ENCODE results near the gene MOGAT1.

Gene MOGAT1

GRCh38 chr2:222701721-222702131 lies 30.3 kb downstream of the MOGAT1 start:
- H3K36me3 ChIP-seq (ENCODE audit: control insufficient read depth, low read depth, low read length): no peaks in the 10 kb centered on the region
- H3K9me3 ChIP-seq (ENCODE audit: control insufficient read depth, low read depth, low read length): no peaks in the 10 kb centered on the region
- no peaks in the 10 kb centered on the region for H3K27me3 ChIP-seq (ENCODE audit: control insufficient read depth, insufficient read depth, low read length)
- H3K4me3 ChIP-seq (ENCODE audit: low read length): no peak overlapping the region
- no peaks in the 10 kb centered on the region for H3K4me1 ChIP-seq (ENCODE audit: control insufficient read depth, low read depth, low read length)
- no peak overlapping the region for H3K27ac ChIP-seq (ENCODE audit: low read length)
- H3K9ac ChIP-seq (ENCODE audit: low read length): no peak overlapping the region

- Histone ChIP-seq H3K36me3 (ENCODE audit: control insufficient read depth, low read depth, low read length) (no peaks in the 10 kb centered on the region), H3K9ac (ENCODE audit: low read length) (no peak overlapping the region), H3K4me3 (ENCODE audit: low read length) (no peak overlapping the region), H3K9me3 (ENCODE audit: control insufficient read depth, low read depth, low read length) (no peaks in the 10 kb centered on the region), H3K27me3 (ENCODE audit: control insufficient read depth, insufficient read depth, low read length) (no peaks in the 10 kb centered on the region), H3K4me1 (ENCODE audit: control insufficient read depth, low read depth, low read length) (no peaks in the 10 kb centered on the region), H3K27ac (ENCODE audit: low read length) (no peak overlapping the region)
Measured at GRCh38 chr2:222703091-222703490, 31.6 kb downstream of the MOGAT1 start.

GRCh38 chr2:222703886-222704285 lies 32.4 kb downstream of the MOGAT1 start:
- H3K9ac ChIP-seq (ENCODE audit: low read length): no peak overlapping the region
- H3K4me1 ChIP-seq (ENCODE audit: control insufficient read depth, low read depth, low read length): peaks cover under 1% of the 10 kb centered on the region
- no peak overlapping the region for H3K4me3 ChIP-seq (ENCODE audit: low read length)
- H3K27ac ChIP-seq (ENCODE audit: low read length): no peak overlapping the region
- H3K36me3 ChIP-seq (ENCODE audit: control insufficient read depth, low read depth, low read length): no peaks in the 10 kb centered on the region
- no peaks in the 10 kb centered on the region for H3K27me3 ChIP-seq (ENCODE audit: control insufficient read depth, insufficient read depth, low read length)
- H3K9me3 ChIP-seq (ENCODE audit: control insufficient read depth, low read depth, low read length): no peaks in the 10 kb centered on the region

- Histone ChIP-seq H3K27ac (ENCODE audit: low read length) (no peak overlapping the region), H3K36me3 (ENCODE audit: control insufficient read depth, low read depth, low read length) (no peaks in the 10 kb centered on the region), H3K27me3 (ENCODE audit: control insufficient read depth, insufficient read depth, low read length) (no peaks in the 10 kb centered on the region), H3K4me1 (ENCODE audit: control insufficient read depth, low read depth, low read length) (peaks cover 9% of the 10 kb centered on the region), H3K4me3 (ENCODE audit: low read length) (no peak overlapping the region), H3K9me3 (ENCODE audit: control insufficient read depth, low read depth, low read length) (no peaks in the 10 kb centered on the region), H3K9ac (ENCODE audit: low read length) (no peak overlapping the region)
Measured at GRCh38 chr2:222706616-222707015, 35.2 kb downstream of the MOGAT1 start.

- Histone ChIP-seq H3K4me1 (ENCODE audit: control insufficient read depth, low read depth, low read length) (peaks cover 9% of the 10 kb centered on the region), H3K27me3 (ENCODE audit: control insufficient read depth, insufficient read depth, low read length) (no peaks in the 10 kb centered on the region), H3K9ac (ENCODE audit: low read length) (no peak overlapping the region), H3K36me3 (ENCODE audit: control insufficient read depth, low read depth, low read length) (no peaks in the 10 kb centered on the region), H3K9me3 (ENCODE audit: control insufficient read depth, low read depth, low read length) (no peaks in the 10 kb centered on the region), H3K27ac (ENCODE audit: low read length) (no peak overlapping the region), H3K4me3 (ENCODE audit: low read length) (no peak overlapping the region)
Measured at GRCh38 chr2:222707102-222707688, 35.7 kb downstream of the MOGAT1 start.

GRCh38 chr2:222707689-222708273 lies 36.3 kb downstream of the MOGAT1 start:
- H3K9ac ChIP-seq (ENCODE audit: low read length): no peak overlapping the region

GRCh38 chr2:222708274-222708710 lies 36.8 kb downstream of the MOGAT1 start:
- Histone ChIP-seq H3K36me3 (ENCODE audit: control insufficient read depth, low read depth, low read length) (no peaks in the 10 kb centered on the region), H3K4me3 (ENCODE audit: low read length) (no peak overlapping the region), H3K9ac (ENCODE audit: low read length) (no peak overlapping the region), H3K4me1 (ENCODE audit: control insufficient read depth, low read depth, low read length) (peaks cover 9% of the 10 kb centered on the region), H3K27me3 (ENCODE audit: control insufficient read depth, insufficient read depth, low read length) (no peaks in the 10 kb centered on the region), H3K9me3 (ENCODE audit: control insufficient read depth, low read depth, low read length) (no peaks in the 10 kb centered on the region), H3K27ac (ENCODE audit: low read length) (no peak overlapping the region)

More at GRCh38 chr2:222707689-222708273, 36.3 kb downstream of the MOGAT1 start:
- H3K27ac ChIP-seq (ENCODE audit: low read length): no peak overlapping the region
- no peaks in the 10 kb centered on the region for H3K36me3 ChIP-seq (ENCODE audit: control insufficient read depth, low read depth, low read length)
- H3K4me1 ChIP-seq (ENCODE audit: control insufficient read depth, low read depth, low read length): peaks cover 9% of the 10 kb centered on the region
- no peak overlapping the region for H3K4me3 ChIP-seq (ENCODE audit: low read length)
- H3K27me3 ChIP-seq (ENCODE audit: control insufficient read depth, insufficient read depth, low read length): no peaks in the 10 kb centered on the region
- H3K9me3 ChIP-seq (ENCODE audit: control insufficient read depth, low read depth, low read length): no peaks in the 10 kb centered on the region

GRCh38 chr2:222709191-222709891 lies 37.9 kb downstream of the MOGAT1 start:
- H3K4me1 ChIP-seq (ENCODE audit: control insufficient read depth, low read depth, low read length): peaks cover 9% of the 10 kb centered on the region
- H3K27ac ChIP-seq (ENCODE audit: low read length): no peak overlapping the region
- no peaks in the 10 kb centered on the region for H3K36me3 ChIP-seq (ENCODE audit: control insufficient read depth, low read depth, low read length)
- H3K9ac ChIP-seq (ENCODE audit: low read length): no peak overlapping the region
- no peaks in the 10 kb centered on the region for H3K9me3 ChIP-seq (ENCODE audit: control insufficient read depth, low read depth, low read length)
- no peak overlapping the region for H3K4me3 ChIP-seq (ENCODE audit: low read length)
- no peaks in the 10 kb centered on the region for H3K27me3 ChIP-seq (ENCODE audit: control insufficient read depth, insufficient read depth, low read length)

- no peaks in the 10 kb centered on the region for H3K36me3 ChIP-seq (ENCODE audit: control insufficient read depth, low read depth, low read length)
- H3K4me1 ChIP-seq (ENCODE audit: control insufficient read depth, low read depth, low read length): peaks cover 9% of the 10 kb centered on the region
- H3K9me3 ChIP-seq (ENCODE audit: control insufficient read depth, low read depth, low read length): no peaks in the 10 kb centered on the region
Measured at GRCh38 chr2:222710736-222711135, 39.3 kb downstream of the MOGAT1 start.

GRCh38 chr2:222711315-222711940 lies 40.0 kb downstream of the MOGAT1 start:
- H3K4me1 ChIP-seq (ENCODE audit: control insufficient read depth, low read depth, low read length): peaks cover 9% of the 10 kb centered on the region

More at GRCh38 chr2:222710736-222711135, 39.3 kb downstream of the MOGAT1 start:
- Histone ChIP-seq H3K4me3 (ENCODE audit: low read length) (no peak overlapping the region), H3K27ac (ENCODE audit: low read length) (no peak overlapping the region), H3K9ac (ENCODE audit: low read length) (no peak overlapping the region), H3K27me3 (ENCODE audit: control insufficient read depth, insufficient read depth, low read length) (no peaks in the 10 kb centered on the region)

GRCh38 chr2:222713002-222713401 lies 41.5 kb downstream of the MOGAT1 start:
- peaks cover 9% of the 10 kb centered on the region for H3K4me1 ChIP-seq (ENCODE audit: control insufficient read depth, low read depth, low read length)
- H3K9me3 ChIP-seq (ENCODE audit: control insufficient read depth, low read depth, low read length): no peaks in the 10 kb centered on the region
- H3K4me3 ChIP-seq (ENCODE audit: low read length): no peak overlapping the region
- no peak overlapping the region for H3K9ac ChIP-seq (ENCODE audit: low read length)
- H3K27ac ChIP-seq (ENCODE audit: low read length): no peak overlapping the region
- no peaks in the 10 kb centered on the region for H3K36me3 ChIP-seq (ENCODE audit: control insufficient read depth, low read depth, low read length)
- no peaks in the 10 kb centered on the region for H3K27me3 ChIP-seq (ENCODE audit: control insufficient read depth, insufficient read depth, low read length)

More at GRCh38 chr2:222711315-222711940, 40.0 kb downstream of the MOGAT1 start:
- Histone ChIP-seq H3K9ac (ENCODE audit: low read length) (no peak overlapping the region), H3K27me3 (ENCODE audit: control insufficient read depth, insufficient read depth, low read length) (no peaks in the 10 kb centered on the region), H3K9me3 (ENCODE audit: control insufficient read depth, low read depth, low read length) (no peaks in the 10 kb centered on the region), H3K36me3 (ENCODE audit: control insufficient read depth, low read depth, low read length) (no peaks in the 10 kb centered on the region), H3K27ac (ENCODE audit: low read length) (no peak overlapping the region), H3K4me3 (ENCODE audit: low read length) (no peak overlapping the region)
